Epithelial cell of esophagus (primary cell): ENCODE results near the gene FCAMR.

ENCODE experiments used
- DNase-seq: peaks from one replicate; pipeline ENCODE4 v3.0.0; 2010; ENCODE audit warnings: low read depth
- H3K4me3 ChIP-seq: 2 replicates; pipeline ENCODE4 v1.5.1; 2011; ENCODE audit warnings: mild to moderate bottlenecking, low read length, control low read depth
- TF ChIP-seq, protein P1 (sequence below): IDR thresholded peaks from 2 replicates; pipeline ENCODE4 v1.5.1; 2011; ENCODE audit warnings: low read depth, mild to moderate bottlenecking, low read length, control low read depth, inconsistent platforms; ENCODE audit not compliant: insufficient read depth; ENCODE audit errors: missing control alignments

The FCAMR gene

DNA sequence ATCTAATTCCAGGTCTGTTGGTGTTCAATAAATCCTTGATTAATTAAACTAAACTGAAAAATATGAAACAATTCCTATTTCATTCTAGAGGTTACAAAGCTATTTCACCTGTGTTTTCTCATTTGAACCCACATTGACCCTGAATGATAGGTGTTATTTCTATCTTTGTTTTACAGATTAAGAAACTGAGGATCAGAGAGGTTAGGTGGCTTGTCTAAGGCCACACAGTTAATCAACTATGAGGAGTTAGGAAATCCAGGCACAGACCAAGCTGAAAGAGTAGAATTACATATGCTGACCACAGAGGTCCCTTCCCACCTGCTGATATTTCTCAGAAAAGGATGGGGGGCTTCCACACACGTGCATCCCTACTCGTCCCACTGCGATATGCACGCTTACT lies 24.5 kb downstream of the FCAMR start:
- TF ChIP-seq, protein P1, sequence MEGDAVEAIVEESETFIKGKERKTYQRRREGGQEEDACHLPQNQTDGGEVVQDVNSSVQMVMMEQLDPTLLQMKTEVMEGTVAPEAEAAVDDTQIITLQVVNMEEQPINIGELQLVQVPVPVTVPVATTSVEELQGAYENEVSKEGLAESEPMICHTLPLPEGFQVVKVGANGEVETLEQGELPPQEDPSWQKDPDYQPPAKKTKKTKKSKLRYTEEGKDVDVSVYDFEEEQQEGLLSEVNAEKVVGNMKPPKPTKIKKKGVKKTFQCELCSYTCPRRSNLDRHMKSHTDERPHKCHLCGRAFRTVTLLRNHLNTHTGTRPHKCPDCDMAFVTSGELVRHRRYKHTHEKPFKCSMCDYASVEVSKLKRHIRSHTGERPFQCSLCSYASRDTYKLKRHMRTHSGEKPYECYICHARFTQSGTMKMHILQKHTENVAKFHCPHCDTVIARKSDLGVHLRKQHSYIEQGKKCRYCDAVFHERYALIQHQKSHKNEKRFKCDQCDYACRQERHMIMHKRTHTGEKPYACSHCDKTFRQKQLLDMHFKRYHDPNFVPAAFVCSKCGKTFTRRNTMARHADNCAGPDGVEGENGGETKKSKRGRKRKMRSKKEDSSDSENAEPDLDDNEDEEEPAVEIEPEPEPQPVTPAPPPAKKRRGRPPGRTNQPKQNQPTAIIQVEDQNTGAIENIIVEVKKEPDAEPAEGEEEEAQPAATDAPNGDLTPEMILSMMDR: no peak
- H3K4me3 ChIP-seq: no peak overlapping the region
- DNase-seq: no peak

DNA sequence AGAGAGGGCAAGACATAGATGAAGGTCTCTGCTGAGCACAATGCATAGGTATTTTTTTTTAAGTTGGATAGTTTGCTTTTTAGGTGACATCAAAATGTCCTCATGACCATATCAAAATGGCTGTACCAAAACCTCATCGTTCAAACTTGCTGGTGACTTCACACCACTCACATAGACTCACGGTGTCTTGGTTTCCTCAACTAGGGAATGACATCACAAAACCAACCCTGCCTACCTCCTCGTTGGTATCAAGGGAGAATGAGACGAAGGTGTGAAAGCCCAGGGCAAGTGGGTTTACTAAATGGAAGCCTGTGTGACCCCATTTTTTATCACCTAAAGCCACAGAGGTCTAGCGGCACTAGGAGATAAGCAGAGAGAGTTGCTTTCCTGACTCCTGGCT lies 25.6 kb downstream of the FCAMR start:
- DNase-seq: no peak

DNA sequence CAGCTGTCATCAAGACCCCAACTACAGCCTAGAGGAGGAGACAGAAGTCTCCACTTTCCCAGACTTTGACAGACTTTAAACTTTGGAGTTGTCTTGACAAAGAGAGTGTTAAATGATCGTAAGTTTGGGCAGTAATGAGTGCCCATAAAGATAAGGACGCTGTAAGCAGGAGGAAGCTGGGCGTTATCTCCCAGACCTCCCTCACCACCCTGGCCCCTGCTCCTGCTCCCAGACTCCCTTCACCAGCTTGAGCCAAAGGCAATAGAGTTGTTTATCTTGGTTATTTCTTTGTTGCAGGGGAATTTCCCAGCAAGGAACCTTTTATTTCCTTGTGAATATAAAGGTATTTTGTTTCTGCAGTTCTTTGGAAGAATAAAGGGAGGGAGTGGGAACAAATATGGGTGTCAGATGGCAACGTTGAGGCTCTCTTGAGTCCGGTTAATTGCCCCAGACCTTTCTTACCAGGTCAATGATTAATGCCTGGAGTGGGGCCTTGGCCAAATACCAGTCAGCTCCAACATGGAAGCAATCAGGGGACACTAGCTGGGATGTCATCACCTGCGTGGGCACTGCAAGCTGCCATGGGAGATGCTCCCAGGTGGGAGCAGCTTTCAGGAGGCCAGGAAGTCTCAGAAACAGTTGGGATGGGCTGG lies 28.4 kb downstream of the FCAMR start:
- no peak overlapping the region for H3K4me3 ChIP-seq
- TF ChIP-seq, protein P1: no peak
- no peak for DNase-seq

More for the DNA sequence above, 25.6 kb downstream of the FCAMR start:
- TF ChIP-seq, protein P1: no peak
- no peak overlapping the region for H3K4me3 ChIP-seq

DNA sequence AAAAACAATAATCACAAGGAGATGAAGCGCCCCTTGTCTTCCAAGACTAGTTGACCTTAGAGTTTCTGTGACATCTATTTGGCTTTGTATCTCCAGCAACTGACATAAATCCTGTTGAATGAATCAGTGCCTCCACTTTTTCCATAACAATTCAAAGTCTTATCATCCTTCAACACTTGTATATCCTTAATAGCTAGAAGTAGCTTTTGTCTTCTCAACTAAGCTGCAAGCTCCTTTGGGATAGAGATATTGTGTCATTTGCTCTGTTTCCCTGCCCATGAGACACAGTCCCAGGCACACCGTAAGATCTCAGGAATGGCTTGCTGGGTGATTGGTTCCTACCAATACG lies 29.7 kb downstream of the FCAMR start:
- TF ChIP-seq, protein P1: no peak
- no peak overlapping the region for H3K4me3 ChIP-seq
- no peak for DNase-seq

DNA sequence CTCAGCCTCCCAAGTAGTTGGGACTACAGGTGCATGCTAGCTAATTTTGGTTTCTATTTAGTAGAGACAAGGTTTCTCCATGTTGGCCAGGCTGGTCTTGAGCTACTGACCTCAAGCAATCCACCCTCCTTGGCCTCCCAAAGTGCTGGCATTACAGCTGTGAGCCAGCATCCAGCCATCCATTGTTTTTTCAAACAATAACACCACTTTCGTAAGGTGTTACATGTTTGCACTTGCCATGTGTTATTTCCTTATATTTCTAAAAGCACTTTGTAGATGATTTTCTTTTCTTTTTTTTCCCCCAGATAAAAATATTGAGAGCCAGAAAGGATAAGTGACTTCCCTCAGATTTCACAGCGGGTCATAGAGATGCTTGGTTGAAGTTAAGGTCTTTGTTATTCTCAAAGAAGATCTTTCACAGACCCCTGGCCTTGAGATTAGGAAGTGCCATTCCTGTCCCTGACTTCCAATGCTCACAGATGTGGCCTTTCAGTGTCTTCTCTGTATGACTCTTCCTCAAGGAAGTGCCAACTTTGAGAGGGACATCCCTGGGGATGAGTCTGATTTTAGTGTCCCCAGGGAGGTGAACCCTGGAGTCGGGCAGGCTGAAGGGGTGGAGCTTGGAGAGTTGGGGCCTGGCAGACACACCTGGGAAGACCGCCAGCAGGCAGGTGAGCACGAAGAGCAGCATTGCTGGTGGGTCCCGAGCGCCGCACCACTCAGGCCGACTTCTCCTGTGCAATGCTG lies 30.2 kb downstream of the FCAMR start:
- TF ChIP-seq, protein P1: no peak

DNA sequence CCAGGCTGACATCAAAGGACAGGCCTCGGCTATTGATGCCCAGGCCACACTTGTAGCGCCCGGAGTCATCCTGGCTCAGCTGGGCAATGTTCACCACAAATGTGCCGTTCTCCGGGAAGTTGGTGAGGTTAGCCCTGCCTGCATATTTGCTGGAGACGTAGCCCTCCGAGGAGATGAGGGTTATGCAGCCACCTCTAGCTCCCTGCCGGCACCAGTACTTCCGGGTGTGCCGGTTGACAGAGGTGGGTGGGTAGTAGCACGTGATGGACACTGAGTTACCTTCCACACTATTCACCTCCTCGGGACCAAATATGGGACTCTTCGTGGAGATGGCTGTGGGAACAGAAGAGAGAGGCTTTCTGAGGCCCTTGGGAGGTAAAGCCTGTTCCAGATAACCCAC lies 31.1 kb downstream of the FCAMR start:
- no peak for DNase-seq
- TF ChIP-seq, protein P1: no peak
- no peak overlapping the region for H3K4me3 ChIP-seq

More for the DNA sequence above, 30.2 kb downstream of the FCAMR start:
- H3K4me3 ChIP-seq: no peak overlapping the region
- peak; percentile 73 for DNase-seq
